Right lobe of liver (tissue), 4 donors: ENCODE data around the gene MYH14.
A peak's percentile ranks its signal among the peaks of the same experiment; 100 is the strongest.

Source experiments
- POLR2A ChIP-seq: fragments of 450-650 bp; IDR thresholded peaks from one replicate; pipeline ENCODE4 v1.6.1; 2017; ENCODE audit warnings: antibody characterized with exemption, mild to moderate bottlenecking
- TF ChIP-seq, protein P1 (sequence below), 4 donors: fragments of 200-600 bp in 3 of 4; fragments of 450-650 bp in 1 of 4; IDR thresholded peaks; one replicate each; pipeline versions ENCODE4 v1.5.1 to v1.8.0; 2016 to 2022; ENCODE audit warnings: antibody characterized with exemption in 4 of 4, mild to moderate bottlenecking in 2 of 4
- donor health status: DM: no; HTN: no; CAD: no.
- donor health status: DM: no; HTN: no; CAD: no.
- donor health status: DM: no; HTN: yes; CAD: no.

DNA sequence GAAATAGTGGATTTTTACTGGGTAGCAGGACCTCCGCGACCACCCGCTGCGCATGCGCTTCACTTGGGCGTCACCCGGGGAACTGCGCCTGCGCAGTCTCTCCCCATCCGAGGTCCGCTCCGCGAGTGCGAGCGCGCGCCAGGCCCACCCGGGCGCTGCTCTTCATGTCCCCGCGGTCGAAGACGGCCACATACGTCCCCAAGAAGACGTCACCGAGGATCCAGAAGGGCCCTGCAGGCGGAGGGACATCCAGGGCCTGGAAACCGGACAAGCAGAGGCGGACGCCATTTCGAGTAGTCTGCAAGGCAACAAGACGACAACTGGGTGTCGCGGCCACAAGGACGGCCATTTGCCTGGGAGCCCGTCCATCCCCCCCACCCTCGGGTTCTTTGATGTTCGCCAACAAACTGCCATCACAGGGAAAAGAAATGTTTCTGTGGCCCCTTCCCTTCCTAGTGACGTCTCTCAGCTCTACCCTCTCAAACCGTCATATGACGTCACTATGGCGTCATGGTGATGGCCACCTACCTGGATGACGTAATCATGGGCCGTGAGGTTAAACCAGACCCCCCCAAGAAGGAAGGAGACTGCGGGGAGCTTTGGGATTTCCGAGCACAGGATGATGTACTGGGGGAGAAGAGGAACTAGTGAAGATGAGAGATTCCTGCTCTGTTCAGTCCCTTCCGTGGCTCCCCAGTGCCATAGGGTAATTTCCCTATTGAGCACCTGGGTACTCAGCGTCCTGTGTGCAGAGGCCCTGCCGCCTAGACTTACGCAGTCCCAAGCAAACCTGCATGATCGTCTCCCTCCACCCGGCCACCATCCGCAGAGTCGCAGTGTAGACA lies 155.3 kb downstream of the MYH14 start:
- TF ChIP-seq, protein P1, sequence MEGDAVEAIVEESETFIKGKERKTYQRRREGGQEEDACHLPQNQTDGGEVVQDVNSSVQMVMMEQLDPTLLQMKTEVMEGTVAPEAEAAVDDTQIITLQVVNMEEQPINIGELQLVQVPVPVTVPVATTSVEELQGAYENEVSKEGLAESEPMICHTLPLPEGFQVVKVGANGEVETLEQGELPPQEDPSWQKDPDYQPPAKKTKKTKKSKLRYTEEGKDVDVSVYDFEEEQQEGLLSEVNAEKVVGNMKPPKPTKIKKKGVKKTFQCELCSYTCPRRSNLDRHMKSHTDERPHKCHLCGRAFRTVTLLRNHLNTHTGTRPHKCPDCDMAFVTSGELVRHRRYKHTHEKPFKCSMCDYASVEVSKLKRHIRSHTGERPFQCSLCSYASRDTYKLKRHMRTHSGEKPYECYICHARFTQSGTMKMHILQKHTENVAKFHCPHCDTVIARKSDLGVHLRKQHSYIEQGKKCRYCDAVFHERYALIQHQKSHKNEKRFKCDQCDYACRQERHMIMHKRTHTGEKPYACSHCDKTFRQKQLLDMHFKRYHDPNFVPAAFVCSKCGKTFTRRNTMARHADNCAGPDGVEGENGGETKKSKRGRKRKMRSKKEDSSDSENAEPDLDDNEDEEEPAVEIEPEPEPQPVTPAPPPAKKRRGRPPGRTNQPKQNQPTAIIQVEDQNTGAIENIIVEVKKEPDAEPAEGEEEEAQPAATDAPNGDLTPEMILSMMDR (IDR thresholded peaks at IDR 0.05) = no peak
- peak; percentile 39 for TF ChIP-seq POLR2A
